ENCODE data around the gene AMOTL2.

DNA sequence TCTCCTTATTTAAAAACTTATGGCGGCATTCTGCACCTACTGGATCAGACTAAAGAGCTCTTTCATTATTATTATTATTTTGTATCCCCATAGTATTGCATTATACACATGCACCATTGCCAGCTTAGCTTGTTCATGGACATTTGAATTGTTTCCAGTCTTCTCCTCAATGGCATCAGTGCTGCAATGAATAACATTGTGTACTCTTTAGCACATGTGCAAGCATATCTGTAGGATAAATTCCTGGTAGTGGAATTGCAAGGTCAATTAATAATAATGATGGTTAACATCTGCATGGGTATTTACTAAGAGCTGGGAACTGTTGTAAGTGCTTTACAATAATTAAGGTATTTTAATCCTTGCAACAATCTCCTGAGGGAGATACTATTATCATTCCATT is 52.0 kb downstream of the AMOTL2 start:
- TF ChIP-seq, protein P1, sequence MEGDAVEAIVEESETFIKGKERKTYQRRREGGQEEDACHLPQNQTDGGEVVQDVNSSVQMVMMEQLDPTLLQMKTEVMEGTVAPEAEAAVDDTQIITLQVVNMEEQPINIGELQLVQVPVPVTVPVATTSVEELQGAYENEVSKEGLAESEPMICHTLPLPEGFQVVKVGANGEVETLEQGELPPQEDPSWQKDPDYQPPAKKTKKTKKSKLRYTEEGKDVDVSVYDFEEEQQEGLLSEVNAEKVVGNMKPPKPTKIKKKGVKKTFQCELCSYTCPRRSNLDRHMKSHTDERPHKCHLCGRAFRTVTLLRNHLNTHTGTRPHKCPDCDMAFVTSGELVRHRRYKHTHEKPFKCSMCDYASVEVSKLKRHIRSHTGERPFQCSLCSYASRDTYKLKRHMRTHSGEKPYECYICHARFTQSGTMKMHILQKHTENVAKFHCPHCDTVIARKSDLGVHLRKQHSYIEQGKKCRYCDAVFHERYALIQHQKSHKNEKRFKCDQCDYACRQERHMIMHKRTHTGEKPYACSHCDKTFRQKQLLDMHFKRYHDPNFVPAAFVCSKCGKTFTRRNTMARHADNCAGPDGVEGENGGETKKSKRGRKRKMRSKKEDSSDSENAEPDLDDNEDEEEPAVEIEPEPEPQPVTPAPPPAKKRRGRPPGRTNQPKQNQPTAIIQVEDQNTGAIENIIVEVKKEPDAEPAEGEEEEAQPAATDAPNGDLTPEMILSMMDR (IDR thresholded peaks at IDR 0.05): no peak
- TF ChIP-seq TEAD4 (CRISPR knock-in tag; IDR thresholded peaks at IDR 0.05) (no peak), SP1 (CRISPR knock-in tag; conservative IDR thresholded peaks at IDR 0.05) (no peak), FOXP1 (CRISPR knock-in tag; IDR thresholded peaks at IDR 0.05; ENCODE audit: borderline replicate concordance) (no peak), ETV6 (CRISPR knock-in tag; IDR thresholded peaks at IDR 0.05) (no peak), ESRRA (CRISPR knock-in tag; IDR thresholded peaks at IDR 0.05; ENCODE audit: borderline replicate concordance) (no peak)

Measured in WTC11 (cell line).